ENCODE measurements around the gene DENND5A. TPM values are rescaled to one million over a fixed set of nuclear protein-coding genes. Genes with fewer than 3 reads are reported as not detected.

Gene DENND5A
- total RNA-seq, 4 donors from 2014 or later = 110 to 134 (median 118) TPM

GRCh38 chr11:9148727-9149126 is 116.4 kb downstream of the DENND5A start:
- DNase-seq (ENCODE audit: low spot score in 2 of 2) = no peak
- no peak overlapping the region for H3K4me3 ChIP-seq
- peaks cover 0 to 98% (median 0%) of the 10 kb centered on the region in 3 donors for H3K36me3 ChIP-seq
- no peaks in the 10 kb centered on the region for H3K27me3 ChIP-seq
- H3K27ac ChIP-seq = no peak overlapping the region
- no peaks in the 10 kb centered on the region for H3K4me1 ChIP-seq
- 89 to 93% methylated on average over 2 of the region's 2 CpGs for WGBS, 2 donors
- no peaks in the 10 kb centered on the region for H3K9me3 ChIP-seq
- TF ChIP-seq EP300 (IDR thresholded peaks at IDR 0.05) (no peak), CTCF (IDR thresholded peaks at IDR 0.05) (no peak), POLR2A (IDR thresholded peaks at IDR 0.05) (no peak)

DNA sequence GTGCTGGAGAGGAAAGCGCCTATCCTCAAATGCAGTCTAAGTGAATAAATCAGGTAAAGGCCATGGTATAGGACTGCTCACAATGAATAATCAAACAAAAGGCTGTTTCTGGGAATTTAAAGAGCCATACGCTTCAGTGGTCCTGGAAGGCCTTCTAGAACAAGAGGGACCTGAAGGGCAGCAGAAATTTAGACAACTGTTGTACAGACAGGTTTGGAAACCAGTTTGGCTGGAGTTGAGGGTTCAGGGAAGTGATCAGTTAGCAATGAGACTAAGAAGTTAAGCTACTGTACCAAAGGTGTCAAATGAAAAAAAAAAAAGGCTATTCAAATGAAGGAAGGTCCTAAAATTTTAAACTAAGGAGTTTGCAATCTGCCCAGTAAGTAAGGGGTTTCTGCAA is 117.1 kb downstream of the DENND5A start:
- DNase-seq (ENCODE audit: low spot score in 2 of 2) = no peak
- Histone ChIP-seq H3K9me3 (no peaks in the 10 kb centered on the region), H3K4me3 (no peak overlapping the region), H3K36me3 (peaks cover 0 to 98% (median 0%) of the 10 kb centered on the region in 3 donors), H3K27ac (no peak overlapping the region), H3K4me1 (no peaks in the 10 kb centered on the region), H3K27me3 (no peaks in the 10 kb centered on the region)
- TF ChIP-seq EP300 (IDR thresholded peaks at IDR 0.05) = no peak
- no peak for TF ChIP-seq CTCF (IDR thresholded peaks at IDR 0.05)
- no peak for TF ChIP-seq POLR2A (IDR thresholded peaks at IDR 0.05)
- WGBS, 2 donors = 94 to 100% methylated on average over 2 of the region's 2 CpGs

- 89 to 93% methylated on average over 2 of the region's 2 CpGs for WGBS, 2 donors
- H3K4me1 ChIP-seq = no peaks in the 10 kb centered on the region
- no peak for DNase-seq (ENCODE audit: low spot score in 2 of 2)
- H3K27ac ChIP-seq = no peak overlapping the region
- H3K9me3 ChIP-seq = no peaks in the 10 kb centered on the region
- TF ChIP-seq EP300 (IDR thresholded peaks at IDR 0.05) (no peak), POLR2A (IDR thresholded peaks at IDR 0.05) (no peak), CTCF (IDR thresholded peaks at IDR 0.05) (no peak)
- peaks cover 0 to 100% (median 0%) of the 10 kb centered on the region in 3 donors for H3K36me3 ChIP-seq
- H3K4me3 ChIP-seq = no peak overlapping the region
- no peaks in the 10 kb centered on the region for H3K27me3 ChIP-seq
These were observed 118.7 kb downstream of the DENND5A start for GRCh38 chr11:9146477-9146876.

DNA sequence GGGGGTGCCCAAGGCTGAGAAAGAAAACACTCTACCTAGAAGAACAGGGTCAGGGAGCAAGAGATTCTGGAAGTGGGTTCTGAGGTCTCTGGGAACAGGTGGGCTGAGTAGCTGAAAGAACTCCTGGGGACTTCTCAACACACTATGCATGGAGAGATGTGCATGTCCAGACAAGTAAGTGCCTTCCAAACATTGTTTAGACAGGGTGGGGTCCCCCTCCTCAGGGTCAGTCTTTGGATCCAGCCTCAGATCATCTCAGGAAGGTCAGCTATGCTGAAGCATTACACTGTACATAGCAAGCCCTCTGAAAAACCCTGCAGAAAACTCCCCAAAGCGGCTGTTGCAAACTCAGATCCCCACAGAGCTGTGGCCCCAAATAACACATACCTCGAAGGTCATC is 119.9 kb downstream of the DENND5A start:
- H3K27me3 ChIP-seq = no peaks in the 10 kb centered on the region
- peaks cover 0 to 100% (median 0%) of the 10 kb centered on the region in 3 donors for H3K36me3 ChIP-seq
- no peaks in the 10 kb centered on the region for H3K9me3 ChIP-seq
- H3K4me3 ChIP-seq = no peak overlapping the region
- no peaks in the 10 kb centered on the region for H3K4me1 ChIP-seq
- WGBS, 2 donors = 94 to 100% methylated on average over 2 of the region's 2 CpGs
- H3K27ac ChIP-seq = no peak overlapping the region
- TF ChIP-seq EP300 (IDR thresholded peaks at IDR 0.05) (no peak), POLR2A (IDR thresholded peaks at IDR 0.05) (no peak), CTCF (IDR thresholded peaks at IDR 0.05) (no peak)
- no peak for DNase-seq (ENCODE audit: low spot score in 2 of 2)

DNA sequence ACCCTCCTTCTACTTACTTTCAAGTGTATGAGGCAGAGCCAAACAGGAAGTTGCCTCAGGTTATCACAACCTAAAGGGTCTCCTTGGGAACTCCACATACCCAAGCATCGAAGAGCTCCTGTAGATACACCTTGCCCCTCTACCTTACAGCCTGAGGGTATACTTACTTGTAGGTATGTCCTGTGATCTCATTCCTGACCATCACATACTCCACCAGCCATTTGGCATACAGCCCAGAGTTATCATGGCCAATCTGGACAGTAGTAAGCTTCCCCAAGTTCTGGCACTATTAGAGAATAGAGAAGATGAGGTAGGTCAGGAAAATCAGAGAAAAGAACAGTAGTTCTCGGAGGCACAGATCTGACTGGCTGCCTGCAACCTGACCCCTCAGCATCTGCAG is 120.3 kb downstream of the DENND5A start:
- no peak for TF ChIP-seq POLR2A (IDR thresholded peaks at IDR 0.05)
- no peak for TF ChIP-seq EP300 (IDR thresholded peaks at IDR 0.05)
- TF ChIP-seq CTCF (IDR thresholded peaks at IDR 0.05) = no peak
- WGBS, 2 donors = 86 to 95% methylated on average over 2 of the region's 2 CpGs
- Histone ChIP-seq H3K36me3 (peaks cover 0 to 100% (median 0%) of the 10 kb centered on the region in 3 donors), H3K4me3 (no peak overlapping the region), H3K9me3 (no peaks in the 10 kb centered on the region), H3K4me1 (peaks cover 0 to 4% (median 0%) of the 10 kb centered on the region in 4 donors), H3K27me3 (no peaks in the 10 kb centered on the region), H3K27ac (no peak overlapping the region)
- no peak for DNase-seq (ENCODE audit: low spot score in 2 of 2)
